ENCODE data around the gene NTSR2.

The NTSR2 gene

GRCh38 chr2:11618708-11619062 lies 51.3 kb downstream of the NTSR2 start:
- FAIRE-seq: no peak

GRCh38 chr2:11617984-11618707 lies 51.8 kb downstream of the NTSR2 start:
- no peak for FAIRE-seq

- FAIRE-seq: no peak
Observed at GRCh38 chr2:11617527-11617926, 52.5 kb downstream of the NTSR2 start.

GRCh38 chr2:11616851-11617415 lies 53.1 kb downstream of the NTSR2 start:
- FAIRE-seq: no peak

GRCh38 chr2:11616097-11616687 lies 53.8 kb downstream of the NTSR2 start:
- no peak for FAIRE-seq

- no peak for FAIRE-seq
Observed at GRCh38 chr2:11615209-11615608, 54.8 kb downstream of the NTSR2 start.

- FAIRE-seq: no peak
Observed at GRCh38 chr2:11613297-11613696, 56.7 kb downstream of the NTSR2 start.

GRCh38 chr2:11612553-11613215 lies 57.3 kb downstream of the NTSR2 start:
- FAIRE-seq: no peak

- FAIRE-seq: no peak
Observed at GRCh38 chr2:11611251-11611650, 58.7 kb downstream of the NTSR2 start.

- no peak for FAIRE-seq
Observed at GRCh38 chr2:11610624-11611242, 59.3 kb downstream of the NTSR2 start.

All from G401.6 (cell line).